Trophoblast cell (in vitro differentiated cells and primary cell): ENCODE measurements around the gene MYO16.

Source experiments
- DNase-seq, 2 donors: peaks; one replicate each; pipeline ENCODE4 v3.0.0-alpha.2; 2016
- H2AFZ ChIP-seq: 2 replicates; pipeline ENCODE4 v1.6.1; 2013; ENCODE audit warnings: low read length, moderate library complexity, mild to moderate bottlenecking; ENCODE audit not compliant: insufficient read depth, poor library complexity
- H2AK5ac ChIP-seq: 2 replicates; pipeline ENCODE4 v1.6.1; 2013; ENCODE audit warnings: mild to moderate bottlenecking, low read length
- H2BK120ac ChIP-seq: 2 replicates; pipeline ENCODE4 v1.6.1; 2013; ENCODE audit warnings: low read length, mild to moderate bottlenecking, moderate library complexity; ENCODE audit not compliant: insufficient read depth, poor library complexity
- H2BK12ac ChIP-seq: 2 replicates; pipeline ENCODE4 v1.6.1; 2013; ENCODE audit warnings: mild to moderate bottlenecking, low read length, moderate library complexity
- H2BK5ac ChIP-seq: 2 replicates; pipeline ENCODE4 v1.6.1; 2013; ENCODE audit warnings: low read length, low read depth, moderate library complexity, mild to moderate bottlenecking; ENCODE audit not compliant: poor library complexity
- H3K14ac ChIP-seq: 2 replicates; pipeline ENCODE4 v1.6.1; 2013; ENCODE audit warnings: mild to moderate bottlenecking, low read length
- H3K18ac ChIP-seq: 2 replicates; pipeline ENCODE4 v1.6.1; 2013; ENCODE audit warnings: mild to moderate bottlenecking, low read length
- H3K23ac ChIP-seq: 2 replicates; pipeline ENCODE4 v1.6.1; 2013; ENCODE audit warnings: low read length
- H3K27ac ChIP-seq: 2 replicates; pipeline ENCODE4 v1.5.1; 2013; ENCODE audit warnings: low read depth, mild to moderate bottlenecking, inconsistent platforms, low read length, moderate library complexity
- H3K27me3 ChIP-seq: 2 replicates; pipeline ENCODE4 v1.6.1; 2013; ENCODE audit warnings: inconsistent platforms, mild to moderate bottlenecking, low read length, moderate library complexity; ENCODE audit not compliant: insufficient read depth
- H3K36me3 ChIP-seq, 2 experiments: 1 replicate in 1 of 2; 2 replicates in 1 of 2; pipeline ENCODE4 v1.6.1; 2013; ENCODE audit warnings: low read length in 2 of 2, mild to moderate bottlenecking in 2 of 2, moderate library complexity in 1 of 2; ENCODE audit not compliant: insufficient read depth in 2 of 2, control insufficient read depth in 1 of 2
- H3K4ac ChIP-seq: 2 replicates; pipeline ENCODE4 v1.6.1; 2013; ENCODE audit warnings: low read depth, mild to moderate bottlenecking, low read length, moderate library complexity
- H3K4me1 ChIP-seq, 2 experiments: 1 replicate in 1 of 2; 2 replicates in 1 of 2; pipeline ENCODE4 v1.6.1; 2013; ENCODE audit warnings: low read length in 2 of 2, mild to moderate bottlenecking in 2 of 2, moderate library complexity in 1 of 2; ENCODE audit not compliant: insufficient read depth in 2 of 2, control insufficient read depth in 1 of 2
- H3K4me2 ChIP-seq: 2 replicates; pipeline ENCODE4 v1.6.1; 2013; ENCODE audit warnings: inconsistent platforms, mild to moderate bottlenecking, low read length, moderate library complexity
- H3K4me3 ChIP-seq: 2 replicates; pipeline ENCODE4 v1.5.1; 2013; ENCODE audit warnings: mild to moderate bottlenecking, low read depth, low read length, inconsistent platforms
- H3K79me1 ChIP-seq: one replicate; pipeline ENCODE4 v1.6.1; 2013; ENCODE audit warnings: low read length
- H3K79me2 ChIP-seq: 2 replicates; pipeline ENCODE4 v1.6.1; 2013; ENCODE audit warnings: low read length, mild to moderate bottlenecking; ENCODE audit not compliant: control insufficient read depth, insufficient read depth, poor library complexity
- H3K9ac ChIP-seq: 2 replicates; pipeline ENCODE4 v1.6.1; 2013; ENCODE audit warnings: mild to moderate bottlenecking, low read length
- H3K9me3 ChIP-seq: 2 replicates; pipeline ENCODE4 v1.6.1; 2013; ENCODE audit warnings: low read depth, mild to moderate bottlenecking, control low read depth, inconsistent platforms, low read length; ENCODE audit not compliant: insufficient read depth
- H4K12ac ChIP-seq: 2 replicates; pipeline ENCODE4 v1.6.1; 2013; ENCODE audit warnings: low read depth, mild to moderate bottlenecking, low read length, moderate library complexity
- H4K8ac ChIP-seq: 2 replicates; pipeline ENCODE4 v1.6.1; 2013; ENCODE audit warnings: low read depth, mild to moderate bottlenecking, low read length, moderate library complexity
- H4K91ac ChIP-seq: one replicate; pipeline ENCODE4 v1.6.1; 2013; ENCODE audit warnings: low read depth, mild to moderate bottlenecking, low read length, moderate library complexity
- WGBS: extraction: QIAGEN DNeasy Blood & Tissue Kit; methylation state at CpG from one replicate; pipeline ENCODE4 v1.1.7; 2013; ENCODE audit warnings: missing lambda C conversion rate; ENCODE audit not compliant: insufficient read length, insufficient coverage; ENCODE audit errors: extremely low coverage; 5-methylcytosine and 5-hydroxymethylcytosine counted together

Gene MYO16

GRCh38 chr13:109157275-109157674 is 527.9 kb downstream of the MYO16 start:
- Histone ChIP-seq H2BK5ac (no peak overlapping the region), H3K4me1 (peaks cover 11 to 27% of the 10 kb centered on the region in 2 experiments), H3K79me2 (peaks cover 2% of the 10 kb centered on the region), H3K9me3 (no peaks in the 10 kb centered on the region), H3K27ac (peak overlapping the region; percentile 37), H3K79me1 (peaks cover 14% of the 10 kb centered on the region), H3K4me3 (no peak overlapping the region), H3K36me3 (no peaks in the 10 kb centered on the region), H3K4me2 (peak overlapping the region; percentile 40), H2AFZ (no peak overlapping the region), H4K8ac (no peak overlapping the region), H3K4ac (no peak overlapping the region), H2BK120ac (no peak overlapping the region), H3K18ac (no peak overlapping the region), H2AK5ac (no peak overlapping the region), H3K14ac (no peak overlapping the region), H3K23ac (no peak overlapping the region), H2BK12ac (no peak overlapping the region), H4K12ac (no peak overlapping the region), H3K9ac (no peak overlapping the region), H4K91ac (no peak overlapping the region), H3K27me3 (no peaks in the 10 kb centered on the region)
- DNase-seq: peak in 1 of 2 donors; percentile 40
- no CpG with 5 or more reads among the region's 5 CpGs for whole genome bisulfite sequencing

- Histone ChIP-seq H2BK12ac (no peak overlapping the region), H3K23ac (no peak overlapping the region), H3K79me2 (peaks cover 2% of the 10 kb centered on the region), H3K18ac (no peak overlapping the region), H3K14ac (no peak overlapping the region), H2BK120ac (no peak overlapping the region), H3K36me3 (no peaks in the 10 kb centered on the region), H2AK5ac (no peak overlapping the region), H2BK5ac (no peak overlapping the region), H4K8ac (no peak overlapping the region), H4K12ac (no peak overlapping the region), H3K4me3 (no peak overlapping the region), H3K4me1 (peaks cover 11 to 27% of the 10 kb centered on the region in 2 experiments), H3K4me2 (no peak overlapping the region), H2AFZ (no peak overlapping the region), H3K9ac (no peak overlapping the region), H3K27ac (no peak overlapping the region), H3K4ac (no peak overlapping the region), H3K27me3 (no peaks in the 10 kb centered on the region), H4K91ac (no peak overlapping the region), H3K9me3 (no peaks in the 10 kb centered on the region), H3K79me1 (peaks cover 14% of the 10 kb centered on the region)
- WGBS: no CpG with 5 or more reads among the region's 3 CpGs
- DNase-seq: peak in 1 of 2 donors; percentile 61
These were observed 529.0 kb downstream of the MYO16 start for GRCh38 chr13:109158383-109158782.

GRCh38 chr13:109159650-109160309 is 530.4 kb downstream of the MYO16 start:
- H2AK5ac ChIP-seq: no peak overlapping the region
- no peak overlapping the region for H2BK12ac ChIP-seq
- no peak overlapping the region for H3K4me2 ChIP-seq
- no peaks in the 10 kb centered on the region for H3K9me3 ChIP-seq
- H3K4me1 ChIP-seq: peaks cover 11 to 27% of the 10 kb centered on the region in 2 experiments
- H3K27me3 ChIP-seq: no peaks in the 10 kb centered on the region
- H3K79me2 ChIP-seq: peaks cover 2% of the 10 kb centered on the region
- no peak overlapping the region for H3K9ac ChIP-seq
- H2BK5ac ChIP-seq: no peak overlapping the region
- no peak overlapping the region for H4K8ac ChIP-seq
- H3K23ac ChIP-seq: no peak overlapping the region
- H3K14ac ChIP-seq: no peak overlapping the region
- peaks cover 14% of the 10 kb centered on the region for H3K79me1 ChIP-seq
- no peak overlapping the region for H4K91ac ChIP-seq
- no peak for DNase-seq
- no peak overlapping the region for H2AFZ ChIP-seq
- no peak overlapping the region for H2BK120ac ChIP-seq
- H3K27ac ChIP-seq: no peak overlapping the region
- no peak overlapping the region for H3K18ac ChIP-seq
- H3K36me3 ChIP-seq: no peaks in the 10 kb centered on the region
- H4K12ac ChIP-seq: no peak overlapping the region
- H3K4ac ChIP-seq: no peak overlapping the region
- no CpG with 5 or more reads among the region's 14 CpGs for WGBS
- no peak overlapping the region for H3K4me3 ChIP-seq

GRCh38 chr13:109160357-109160756 is 530.9 kb downstream of the MYO16 start:
- H3K4me3 ChIP-seq: no peak overlapping the region
- no peak overlapping the region for H3K18ac ChIP-seq
- no peak for DNase-seq
- no peaks in the 10 kb centered on the region for H3K36me3 ChIP-seq
- no peaks in the 10 kb centered on the region for H3K27me3 ChIP-seq
- no peak overlapping the region for H3K14ac ChIP-seq
- no peak overlapping the region for H3K23ac ChIP-seq
- no peak overlapping the region for H2BK12ac ChIP-seq
- H3K27ac ChIP-seq: no peak overlapping the region
- no peak overlapping the region for H4K91ac ChIP-seq
- peaks cover 9 to 23% of the 10 kb centered on the region in 2 experiments for H3K4me1 ChIP-seq
- peaks cover 2% of the 10 kb centered on the region for H3K79me2 ChIP-seq
- H4K12ac ChIP-seq: no peak overlapping the region
- H2BK5ac ChIP-seq: no peak overlapping the region
- H3K9ac ChIP-seq: no peak overlapping the region
- WGBS: no CpG with 5 or more reads among the region's 4 CpGs
- peaks cover 13% of the 10 kb centered on the region for H3K79me1 ChIP-seq
- no peak overlapping the region for H2AFZ ChIP-seq
- H4K8ac ChIP-seq: no peak overlapping the region
- H3K4me2 ChIP-seq: no peak overlapping the region
- H3K4ac ChIP-seq: no peak overlapping the region
- no peaks in the 10 kb centered on the region for H3K9me3 ChIP-seq
- H2AK5ac ChIP-seq: no peak overlapping the region
- H2BK120ac ChIP-seq: no peak overlapping the region
